OCI-LY1 (cell line): ENCODE data around the gene CPNE5.

ENCODE experiments used
- CTCF ChIP-seq: fragments of 200-600 bp; sonication (generic), shearing (Covaris generic); IDR thresholded peaks from 2 replicates; pipeline ENCODE4 v1.5.1; 2017; ENCODE audit warnings: mild to moderate bottlenecking, antibody characterized with exemption, low read length, moderate library complexity, mixed read lengths
- EZH2 ChIP-seq: fragments of 200-600 bp; sonication (generic), shearing (Covaris generic); IDR thresholded peaks from 2 replicates; pipeline ENCODE4 v1.8.0; 2017; ENCODE audit warnings: borderline replicate concordance, mixed run types, mild to moderate bottlenecking, antibody characterized with exemption, low read length, moderate library complexity, mixed read lengths

GRCh38 chr6:36749829-36750489 is 89.3 kb downstream of the CPNE5 start:
- TF ChIP-seq CTCF (no peak), EZH2 (no peak)
